Thyroid gland (tissue), 4 donors: ENCODE measurements around the gene ASCL5. TPM values are rescaled to one million over a fixed set of nuclear protein-coding genes. Genes with fewer than 3 reads are reported as not detected.
A peak's percentile ranks its signal among the peaks of the same experiment; 100 is the strongest.

Source experiments
- DNase-seq, 2 donors: peaks; one replicate each; pipeline ENCODE4 v3.0.0-alpha.2; 2019
- H3K27ac ChIP-seq, 3 donors: fragments of 200-600 bp; sonication (generic); 1 replicate in 2 of 3; 2 replicates in 1 of 3; pipeline ENCODE4 v1.5.1; 2016 to 2019; ENCODE audit warnings: mild to moderate bottlenecking in 1 of 3, moderate library complexity in 1 of 3
- H3K27me3 ChIP-seq: fragments of 200-600 bp; sonication (generic); one replicate; pipeline ENCODE4 v1.5.1; 2019
- H3K36me3 ChIP-seq, 2 donors: fragments of 200-600 bp; sonication (generic); one replicate each; pipeline ENCODE4 v1.5.1; 2016 to 2019
- H3K4me1 ChIP-seq, 2 donors: fragments of 200-600 bp; sonication (generic); one replicate each; pipeline ENCODE4 v1.5.1; 2017 to 2019
- H3K4me3 ChIP-seq, 3 donors: fragments of 200-600 bp; sonication (generic); replicated peaks in 1 of 3; 1 replicate in 2 of 3; 2 replicates in 1 of 3; pipeline ENCODE4 v1.5.1; 2016; ENCODE audit warnings: mild to moderate bottlenecking in 1 of 3
- H3K9me3 ChIP-seq: fragments of 200-600 bp; sonication (generic); one replicate; pipeline ENCODE4 v1.5.1; 2017
- CTCF ChIP-seq, 6 experiments: fragments of 200-600 bp in 3 of 6; fragments of 450-650 bp in 3 of 6; sonication (generic) in 3 of 6; IDR thresholded peaks; one replicate each; pipeline ENCODE4 v1.5.1; 2016 to 2019; ENCODE audit warnings: antibody characterized with exemption in 6 of 6, mild to moderate bottlenecking in 2 of 6, inconsistent platforms in 1 of 6, moderate library complexity in 1 of 6
- POLR2A ChIP-seq, 2 donors: fragments of 450-650 bp; IDR thresholded peaks; one replicate each; pipeline ENCODE4 v1.6.1; 2017; ENCODE audit warnings: antibody characterized with exemption in 2 of 2, mild to moderate bottlenecking in 2 of 2, moderate library complexity in 1 of 2
- WGBS, 2 donors: methylation state at CpG; one replicate each; pipeline ENCODE4 v1.1.5; 2017; 5-methylcytosine and 5-hydroxymethylcytosine counted together
- intact Hi-C: fragments of 100-400 bp; cut with DNase I; formaldehyde crosslinking; loops from one replicate; pipeline ENCODE4 v1.15.1; 2023
- total RNA-seq, 4 donors: library from RNA; depleted of rRNA; stranded (reverse); fragments of >200 nt; gene quantifications; one replicate each; pipeline ENCODE4 v1.2.3, GENCODE V29; 2016

Gene ASCL5
- total RNA-seq, 4 donors from 2014 or later: not detected

GRCh38 chr1:201115390-201115937, 11.5 kb downstream of the ASCL5 start:
- Histone ChIP-seq H3K36me3 (no peaks in the 10 kb centered on the region), H3K4me3 (no peak overlapping the region), H3K27me3 (no peaks in the 10 kb centered on the region), H3K9me3 (no peaks in the 10 kb centered on the region), H3K27ac (no peak overlapping the region), H3K4me1 (peaks cover 0 to 4% of the 10 kb centered on the region in 2 donors)
- intact Hi-C loops: loop anchor here (2.0 kb wide), 1 partner anchor 141 kb away; no protein-coding TSS in a partner anchor
- DNase-seq: no peak
- TF ChIP-seq POLR2A (IDR thresholded peaks at IDR 0.05): no peak
- TF ChIP-seq CTCF (IDR thresholded peaks at IDR 0.05): no peak
- WGBS, 2 donors: 96 to 99% methylated on average over 11 to 17 of the region's 25 CpGs

- TF ChIP-seq POLR2A (IDR thresholded peaks at IDR 0.05) (peak in 1 of 2 donors; percentile 55), CTCF (IDR thresholded peaks at IDR 0.05) (peak; percentile 60 to 85 (median 80))
- H3K27me3 ChIP-seq: no peaks in the 10 kb centered on the region
- intact Hi-C loops: loop anchor here (2.0 kb wide), 1 partner anchor 140 kb away; no protein-coding TSS in a partner anchor
- H3K27ac ChIP-seq: peak overlapping the region in 1 of 3 donors; percentile 32
- WGBS, 2 donors: 2 to 5% methylated on average over 24 to 49 of the region's 88 CpGs
- no peaks in the 10 kb centered on the region for H3K36me3 ChIP-seq
- H3K4me1 ChIP-seq: peaks cover 0 to 4% of the 10 kb centered on the region in 2 donors
- peak overlapping the region in 2 of 3 donors; percentile 42 to 47 for H3K4me3 ChIP-seq
- peak; percentile 89 to 93 for DNase-seq
- H3K9me3 ChIP-seq: no peaks in the 10 kb centered on the region
Observed at GRCh38 chr1:201114245-201115131, 12.5 kb downstream of the ASCL5 start.

GRCh38 chr1:201113451-201114244, 13.3 kb downstream of the ASCL5 start:
- Histone ChIP-seq H3K27ac (no peak overlapping the region), H3K9me3 (no peaks in the 10 kb centered on the region), H3K36me3 (no peaks in the 10 kb centered on the region), H3K27me3 (no peaks in the 10 kb centered on the region), H3K4me3 (peak overlapping the region in 1 of 3 donors; percentile 47), H3K4me1 (peaks cover 0 to 4% of the 10 kb centered on the region in 2 donors)
- TF ChIP-seq CTCF (IDR thresholded peaks at IDR 0.05) (no peak), POLR2A (IDR thresholded peaks at IDR 0.05) (no peak)
- 37 to 44% methylated on average over 16 to 17 of the region's 17 CpGs for WGBS, 2 donors
- intact Hi-C loops: loop anchor here (2.0 kb wide), 1 partner anchor 139 kb away; no protein-coding TSS in a partner anchor
- DNase-seq: no peak

- H3K4me3 ChIP-seq: no peak overlapping the region
- no peaks in the 10 kb centered on the region for H3K36me3 ChIP-seq
- 92 to 100% methylated on average over 3 of the region's 3 CpGs for WGBS, 2 donors
- TF ChIP-seq CTCF (IDR thresholded peaks at IDR 0.05) (no peak), POLR2A (IDR thresholded peaks at IDR 0.05) (no peak)
- no peaks in the 10 kb centered on the region for H3K27me3 ChIP-seq
- DNase-seq: no peak
- H3K27ac ChIP-seq: no peak overlapping the region
- peaks cover 0 to 4% of the 10 kb centered on the region in 2 donors for H3K4me1 ChIP-seq
- no peaks in the 10 kb centered on the region for H3K9me3 ChIP-seq
- intact Hi-C loops: no loop called here
Observed at GRCh38 chr1:201112926-201113325, 14.1 kb downstream of the ASCL5 start.
